Endothelial cell (in vitro differentiated cells): ENCODE measurements around the gene CD276. TPM values are rescaled to one million over a fixed set of nuclear protein-coding genes. Genes with fewer than 3 reads are reported as not detected.

Experiments used
- DNase-seq: peaks from one replicate; pipeline ENCODE4 v3.0.0; 2021; ENCODE audit warnings: low spot score
- H3K27ac Mint-ChIP-seq: one replicate; pipeline ENCODE4 v1.8.0; 2021; ENCODE audit warnings: mixed read lengths, inconsistent platforms; ENCODE audit not compliant: unreplicated experiment
- H3K27me3 Mint-ChIP-seq: one replicate; pipeline ENCODE4 v1.8.0; 2021; ENCODE audit warnings: mild to moderate bottlenecking, moderate library complexity, mixed read lengths, inconsistent platforms; ENCODE audit not compliant: unreplicated experiment
- H3K36me3 Mint-ChIP-seq: one replicate; pipeline ENCODE4 v1.8.0; 2021; ENCODE audit warnings: mild to moderate bottlenecking, low read depth, mixed read lengths, inconsistent platforms; ENCODE audit not compliant: unreplicated experiment
- H3K4me1 Mint-ChIP-seq: one replicate; pipeline ENCODE4 v1.8.0; 2021; ENCODE audit warnings: mild to moderate bottlenecking, mixed read lengths, inconsistent platforms; ENCODE audit not compliant: unreplicated experiment
- H3K4me3 Mint-ChIP-seq: one replicate; pipeline ENCODE4 v1.8.0; 2021; ENCODE audit warnings: mild to moderate bottlenecking, mixed read lengths, inconsistent platforms; ENCODE audit not compliant: unreplicated experiment
- H3K9me3 Mint-ChIP-seq: one replicate; pipeline ENCODE4 v1.8.0; 2021; ENCODE audit warnings: mixed read lengths, inconsistent platforms; ENCODE audit not compliant: unreplicated experiment
- CTCF ChIP-seq: fragments of 200-600 bp; sonication (generic); IDR thresholded peaks from one replicate; pipeline ENCODE4 v1.5.0; 2021; ENCODE audit warnings: antibody characterized with exemption; ENCODE audit not compliant: unreplicated experiment
- total RNA-seq: library from RNA; stranded (reverse); fragmentation: NEBNext Ultra II Directional; extraction: Animal tissue kit (Norgen Biotek cat#: 25700); gene quantifications from one replicate; pipeline ENCODE4 v1.2.1, GENCODE V29; 2021; ENCODE audit not compliant: unreplicated experiment

The CD276 gene
- total RNA-seq, 1 donor from 2014 or later = 552 TPM

GRCh38 chr15:73756947-73757513 is 72.8 kb downstream of the CD276 start:
- DNase-seq = no peak
- Mint-ChIP-seq H3K27me3 (peaks cover 11% of the 10 kb centered on the region), H3K9me3 (no peaks in the 10 kb centered on the region), H3K36me3 (no peaks in the 10 kb centered on the region), H3K27ac (no peak overlapping the region), H3K4me3 (no peak overlapping the region), H3K4me1 (peaks cover 11% of the 10 kb centered on the region)
- no peak for TF ChIP-seq CTCF

GRCh38 chr15:73757571-73757970 is 73.4 kb downstream of the CD276 start:
- Mint-ChIP-seq H3K27ac (no peak overlapping the region), H3K4me1 (peaks cover 11% of the 10 kb centered on the region), H3K27me3 (peaks cover 11% of the 10 kb centered on the region), H3K36me3 (no peaks in the 10 kb centered on the region), H3K9me3 (no peaks in the 10 kb centered on the region), H3K4me3 (no peak overlapping the region)
- TF ChIP-seq CTCF = no peak
- DNase-seq = no peak

GRCh38 chr15:73758461-73758860 is 74.3 kb downstream of the CD276 start:
- Mint-ChIP-seq H3K9me3 (no peaks in the 10 kb centered on the region), H3K4me1 (peaks cover 10% of the 10 kb centered on the region), H3K27ac (no peak overlapping the region), H3K27me3 (peaks cover 11% of the 10 kb centered on the region), H3K36me3 (no peaks in the 10 kb centered on the region), H3K4me3 (no peak overlapping the region)
- TF ChIP-seq CTCF = no peak
- DNase-seq = no peak

- Mint-ChIP-seq H3K4me3 (no peak overlapping the region), H3K27ac (no peak overlapping the region), H3K4me1 (no peaks in the 10 kb centered on the region), H3K9me3 (no peaks in the 10 kb centered on the region), H3K36me3 (no peaks in the 10 kb centered on the region), H3K27me3 (peaks cover 2% of the 10 kb centered on the region)
- no peak for DNase-seq
- no peak for TF ChIP-seq CTCF
Measured at GRCh38 chr15:73760330-73761329, 76.4 kb downstream of the CD276 start.

GRCh38 chr15:73763931-73764330 is 79.7 kb downstream of the CD276 start:
- H3K9me3 Mint-ChIP-seq = no peaks in the 10 kb centered on the region
- no peaks in the 10 kb centered on the region for H3K4me1 Mint-ChIP-seq
- peaks cover 7% of the 10 kb centered on the region for H3K36me3 Mint-ChIP-seq
- no peak for DNase-seq
- peaks cover 2% of the 10 kb centered on the region for H3K27me3 Mint-ChIP-seq
- no peak overlapping the region for H3K27ac Mint-ChIP-seq
- no peak for TF ChIP-seq CTCF
- H3K4me3 Mint-ChIP-seq = no peak overlapping the region
